CD14-positive monocyte (primary cell): ENCODE measurements around the gene MXD4. TPM values are rescaled to one million over a fixed set of nuclear protein-coding genes. Genes with fewer than 3 reads are reported as not detected.
A peak's percentile ranks its signal among the peaks of the same experiment; 100 is the strongest.

Source experiments
- DNase-seq, 3 donors: peaks; one replicate each; pipeline ENCODE4 v3.0.0-alpha.2; 2011 to 2022
- H2AFZ ChIP-seq: 2 replicates; pipeline ENCODE4 v1.6.0; 2012; ENCODE audit warnings: mild to moderate bottlenecking, low read depth, low read length, inconsistent platforms; ENCODE audit not compliant: insufficient read depth, poor library complexity, severe bottlenecking
- H3K27ac ChIP-seq, 2 donors: 1 replicate in 1 of 2; 2 replicates in 1 of 2; pipeline ENCODE4 v1.5.1; 2012 to 2013; ENCODE audit warnings: low read length in 2 of 2, control low read depth in 1 of 2, inconsistent platforms in 1 of 2, low read depth in 1 of 2, mild to moderate bottlenecking in 1 of 2
- H3K27me3 ChIP-seq, 2 donors: one replicate each; pipeline versions ENCODE4 v1.6.0 to v1.6.1; 2011 to 2013; ENCODE audit warnings: low read length in 2 of 2; ENCODE audit not compliant: control insufficient read depth in 2 of 2, insufficient read depth in 2 of 2
- H3K36me3 ChIP-seq, 2 donors: replicated peaks in 1 of 2; 1 replicate in 1 of 2; 2 replicates in 1 of 2; pipeline versions ENCODE4 v1.5.1 to v1.6.1; 2012 to 2013; ENCODE audit warnings: low read length in 2 of 2, control low read depth in 1 of 2, inconsistent platforms in 1 of 2, mild to moderate bottlenecking in 1 of 2; ENCODE audit not compliant: insufficient read depth in 2 of 2, control insufficient read depth in 1 of 2
- H3K4me1 ChIP-seq, 2 donors: 1 replicate in 1 of 2; 2 replicates in 1 of 2; pipeline versions ENCODE4 v1.5.1 to v1.6.1; 2012 to 2013; ENCODE audit warnings: low read length in 2 of 2, control low read depth in 1 of 2, inconsistent platforms in 1 of 2, mild to moderate bottlenecking in 1 of 2, moderate library complexity in 1 of 2; ENCODE audit not compliant: insufficient read depth in 2 of 2, control insufficient read depth in 1 of 2
- H3K4me2 ChIP-seq: replicated peaks from 2 replicates; pipeline ENCODE3; 2012; ENCODE audit warnings: low read length, moderate library complexity, mild to moderate bottlenecking; ENCODE audit not compliant: poor library complexity, severe bottlenecking; ENCODE audit errors: extremely low read depth
- H3K4me3 ChIP-seq, 3 experiments: fragments of 200-600 bp in 1 of 3; sonication (generic) in 1 of 3; replicated peaks in 1 of 3; 1 replicate in 2 of 3; 2 replicates in 1 of 3; pipeline ENCODE4 v1.5.1; 2011 to 2013; ENCODE audit warnings: low read length in 3 of 3, mild to moderate bottlenecking in 3 of 3, control low read depth in 2 of 3, low read depth in 2 of 3, inconsistent platforms in 1 of 3, moderate library complexity in 1 of 3
- H3K79me2 ChIP-seq: 2 replicates; pipeline ENCODE4 v1.6.0; 2012; ENCODE audit warnings: mild to moderate bottlenecking, control low read depth, inconsistent platforms, low read length, moderate library complexity; ENCODE audit not compliant: insufficient read depth
- H3K9ac ChIP-seq: 2 replicates; pipeline ENCODE4 v1.6.0; 2017; ENCODE audit warnings: low read length, mild to moderate bottlenecking; ENCODE audit not compliant: insufficient read depth, poor library complexity, severe bottlenecking
- H3K9me3 ChIP-seq, 2 donors: replicated peaks in 1 of 2; 1 replicate in 1 of 2; 2 replicates in 1 of 2; pipeline versions ENCODE4 v1.5.1 to v1.6.1; 2012 to 2013; ENCODE audit warnings: low read length in 2 of 2, control low read depth in 1 of 2; ENCODE audit not compliant: control insufficient read depth in 1 of 2, insufficient read depth in 1 of 2
- H4K20me1 ChIP-seq: 2 replicates; pipeline ENCODE4 v1.6.0; 2012; ENCODE audit warnings: mild to moderate bottlenecking, low read length, control low read depth, moderate library complexity; ENCODE audit not compliant: insufficient read depth
- H3K27ac Mint-ChIP-seq, 7 donors: one replicate each; pipeline ENCODE4 v1.8.0; 2020; ENCODE audit warnings: mild to moderate bottlenecking in 7 of 7, mixed read lengths in 7 of 7, moderate library complexity in 6 of 7, inconsistent platforms in 2 of 7
- H3K27me3 Mint-ChIP-seq, 3 donors: one replicate each; pipeline ENCODE4 v1.8.0; 2021 to 2022; ENCODE audit warnings: low read depth in 3 of 3, mild to moderate bottlenecking in 3 of 3, mixed read lengths in 3 of 3, moderate library complexity in 3 of 3, inconsistent platforms in 1 of 3
- H3K36me3 Mint-ChIP-seq, 2 donors: one replicate each; pipeline ENCODE4 v1.8.0; 2020; ENCODE audit warnings: mixed read lengths in 2 of 2, inconsistent platforms in 1 of 2, mild to moderate bottlenecking in 1 of 2
- H3K4me1 Mint-ChIP-seq: one replicate; pipeline ENCODE4 v1.8.0; 2020; ENCODE audit warnings: mild to moderate bottlenecking, mixed read lengths
- H3K4me3 Mint-ChIP-seq, 2 donors: one replicate each; pipeline ENCODE4 v1.8.0; 2020; ENCODE audit warnings: mild to moderate bottlenecking in 2 of 2, mixed read lengths in 2 of 2, moderate library complexity in 1 of 2
- H3K9me3 Mint-ChIP-seq, 7 donors: one replicate each; pipeline ENCODE4 v1.8.0; 2020 to 2022; ENCODE audit warnings: mixed read lengths in 7 of 7, mild to moderate bottlenecking in 6 of 7, moderate library complexity in 6 of 7, inconsistent platforms in 2 of 7
- WGBS: methylation state at CpG from one replicate; pipeline ENCODE4 v1.1.5; 2013; ENCODE audit warnings: missing lambda C conversion rate; ENCODE audit not compliant: insufficient coverage; 5-methylcytosine and 5-hydroxymethylcytosine counted together
- intact Hi-C, 2 donors: fragments of 100-400 bp; cut with micrococcal nuclease; formaldehyde crosslinking; loops; one replicate each; pipeline versions ENCODE4 v1.15.0 to v1.15.1; 2023
- polyA plus RNA-seq, 3 donors: library from polyadenylated mRNA; depleted of rRNA in 1 of 3; unstranded in 2 of 3; stranded (reverse) in 1 of 3; fragments of 300-500 nt in 2 of 3; fragments of >200 nt in 1 of 3; fragmentation: Illumina TruSeq in 2 of 3; gene quantifications; 1 replicate in 2 of 3; 2 replicates in 1 of 3; pipeline ENCODE4 v1.2.3, GENCODE V29; 2012 to 2021
- TF ChIP-seq, protein P1 (sequence below): fragments of 200-600 bp; IDR thresholded peaks from one replicate; pipeline ENCODE4 v1.8.0; 2022; ENCODE audit warnings: antibody characterized with exemption, mild to moderate bottlenecking

The MXD4 gene
- polyA plus RNA-seq, 3 donors, result 24.5 to 39.4 (median 35.9) TPM

DNA sequence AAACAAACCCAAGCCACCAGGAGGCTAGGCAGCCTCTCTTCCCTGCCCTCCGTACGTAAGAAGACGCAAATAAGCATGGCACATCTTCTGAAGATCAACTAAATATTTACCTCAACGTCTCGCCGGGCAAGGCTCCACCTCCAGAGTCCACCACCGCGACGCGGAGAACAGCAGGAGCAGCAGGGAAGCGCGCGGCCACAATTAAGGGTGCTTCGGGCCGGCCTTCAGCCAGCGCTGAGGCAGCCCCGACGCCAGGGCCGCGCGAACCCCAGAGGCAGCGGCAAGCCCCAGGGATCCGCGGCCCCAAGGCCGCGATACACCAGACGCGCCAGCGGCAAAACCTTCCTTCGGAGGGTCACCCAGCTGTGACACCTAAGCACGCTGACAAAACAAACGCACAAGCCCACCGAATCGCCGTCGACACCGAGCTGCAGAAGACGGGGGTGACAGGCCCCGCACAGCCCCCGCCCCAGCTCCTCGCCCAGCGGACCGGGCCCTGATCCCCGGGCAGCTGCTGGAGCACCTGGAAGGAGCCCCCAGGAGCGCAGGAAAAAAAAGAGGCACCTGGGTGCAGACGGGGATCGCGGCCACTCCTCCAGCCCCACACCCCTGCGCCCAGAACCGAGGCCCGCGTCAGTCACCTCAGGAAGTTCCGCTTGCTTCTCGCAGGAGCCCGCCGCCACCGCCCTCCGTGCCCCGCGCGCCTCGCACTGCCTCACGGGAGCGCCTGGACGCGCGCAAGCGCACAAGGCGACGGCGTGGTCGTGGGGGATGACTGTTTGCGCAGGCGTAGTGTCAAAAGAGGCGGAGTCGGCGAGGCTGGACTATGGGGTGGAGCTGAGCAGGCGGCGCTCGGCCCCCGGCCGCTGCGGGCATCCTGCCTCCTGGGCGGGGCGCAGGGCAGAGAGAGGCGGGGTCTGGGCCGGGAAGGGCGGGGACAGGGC lies 20.2 kb downstream of the MXD4 start, which contains the start of the genes HAUS3 and POLN:
Gene HAUS3 (minus strand): TSS at position 712 of the 944 bp plus-strand sequence. CDS start 1,175 bp downstream, outside the sequence.
Gene POLN (minus strand): TSS at position 712 of the 944 bp plus-strand sequence. CDS start 12,890 bp downstream, outside the sequence.
- Mint-ChIP-seq H3K4me1 (peaks cover 60% of the 10 kb centered on the region), H3K36me3 (peaks cover 8 to 19% of the 10 kb centered on the region in 2 donors), H3K27me3 (no peaks in the 10 kb centered on the region), H3K9me3 (no peaks in the 10 kb centered on the region), H3K27ac (peak within 1 kb of the TSS; percentile 86 to 94 (median 91)), H3K4me3 (peak within 1 kb of the TSS; percentile 88 to 95)
- peaks cover 0 to 6% of the 10 kb centered on the region in 2 donors for H3K36me3 ChIP-seq
- peaks cover 38% of the 10 kb centered on the region for H4K20me1 ChIP-seq
- H3K9me3 ChIP-seq, result no peaks in the 10 kb centered on the region
- WGBS, result under 1% methylated on average over 87 of the region's 88 CpGs
- peak; percentile 98 to 99 (median 98) for DNase-seq
- peak within 1 kb of the TSS; percentile 89 for H2AFZ ChIP-seq
- H3K4me1 ChIP-seq, result peaks cover 40 to 61% of the 10 kb centered on the region in 2 donors
- H3K79me2 ChIP-seq, result peaks cover 50% of the 10 kb centered on the region
- TF ChIP-seq, protein P1, sequence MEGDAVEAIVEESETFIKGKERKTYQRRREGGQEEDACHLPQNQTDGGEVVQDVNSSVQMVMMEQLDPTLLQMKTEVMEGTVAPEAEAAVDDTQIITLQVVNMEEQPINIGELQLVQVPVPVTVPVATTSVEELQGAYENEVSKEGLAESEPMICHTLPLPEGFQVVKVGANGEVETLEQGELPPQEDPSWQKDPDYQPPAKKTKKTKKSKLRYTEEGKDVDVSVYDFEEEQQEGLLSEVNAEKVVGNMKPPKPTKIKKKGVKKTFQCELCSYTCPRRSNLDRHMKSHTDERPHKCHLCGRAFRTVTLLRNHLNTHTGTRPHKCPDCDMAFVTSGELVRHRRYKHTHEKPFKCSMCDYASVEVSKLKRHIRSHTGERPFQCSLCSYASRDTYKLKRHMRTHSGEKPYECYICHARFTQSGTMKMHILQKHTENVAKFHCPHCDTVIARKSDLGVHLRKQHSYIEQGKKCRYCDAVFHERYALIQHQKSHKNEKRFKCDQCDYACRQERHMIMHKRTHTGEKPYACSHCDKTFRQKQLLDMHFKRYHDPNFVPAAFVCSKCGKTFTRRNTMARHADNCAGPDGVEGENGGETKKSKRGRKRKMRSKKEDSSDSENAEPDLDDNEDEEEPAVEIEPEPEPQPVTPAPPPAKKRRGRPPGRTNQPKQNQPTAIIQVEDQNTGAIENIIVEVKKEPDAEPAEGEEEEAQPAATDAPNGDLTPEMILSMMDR, result no peak
- H3K27ac ChIP-seq, result peak within 1 kb of the TSS; percentile 43 to 86
- no peaks in the 10 kb centered on the region for H3K27me3 ChIP-seq
- intact Hi-C loops, result loop anchor here (2.0 to 10.0 kb wide), 7 partner anchors 21 to 667 kb away; partner anchors contain the start of genes FAM193A (in 2 of the 2), RNF4 (in 2 of the 2), MXD4 (in 1 of the 2) and TNIP2 (in 1 of the 2)
- peak within 1 kb of the TSS; percentile 61 to 93 (median 86) for H3K4me3 ChIP-seq
- peak within 1 kb of the TSS; percentile 88 for H3K9ac ChIP-seq
- peak within 1 kb of the TSS; percentile 76 for H3K4me2 ChIP-seq

DNA sequence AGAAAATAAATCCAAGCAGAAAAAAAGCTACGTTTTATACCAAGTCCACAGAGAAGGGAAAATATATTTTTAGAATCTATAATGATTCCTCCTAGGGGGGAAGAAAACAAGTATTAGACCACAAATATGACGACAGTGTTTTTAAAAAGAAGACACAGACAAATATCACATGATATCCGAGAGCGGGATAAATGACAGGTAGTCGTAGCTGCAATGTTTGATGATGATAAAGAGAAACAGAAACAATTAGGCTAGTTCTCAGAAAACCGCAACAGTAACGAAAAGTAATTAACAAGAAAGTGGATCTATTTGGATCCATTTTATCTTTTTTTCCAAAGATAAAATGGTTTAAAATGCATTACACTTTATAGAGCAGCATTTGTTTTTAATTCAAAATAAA lies 20.9 kb downstream of the MXD4 start:
- WGBS, result no CpG with 5 or more reads among the region's 7 CpGs
- Mint-ChIP-seq H3K27me3 (no peaks in the 10 kb centered on the region), H3K4me1 (peaks cover 60% of the 10 kb centered on the region), H3K9me3 (no peaks in the 10 kb centered on the region), H3K36me3 (peaks cover 11 to 25% of the 10 kb centered on the region in 2 donors), H3K27ac (peak overlapping the region; percentile 86 to 94 (median 91)), H3K4me3 (peak overlapping the region; percentile 88 to 95)
- peak overlapping the region; percentile 61 to 93 (median 86) for H3K4me3 ChIP-seq
- intact Hi-C loops, result loop anchor here (5.0 to 10.0 kb wide), 6 partner anchors 181 to 666 kb away; partner anchors contain the start of genes FAM193A (in 2 of the 2), RNF4 (in 2 of the 2) and TNIP2 (in 1 of the 2)
- H3K9me3 ChIP-seq, result no peaks in the 10 kb centered on the region
- H3K36me3 ChIP-seq, result peaks cover 2 to 11% of the 10 kb centered on the region in 2 donors
- H3K4me2 ChIP-seq, result peak overlapping the region; percentile 76
- H3K9ac ChIP-seq, result peak overlapping the region; percentile 88
- H4K20me1 ChIP-seq, result peaks cover 38% of the 10 kb centered on the region
- peaks cover 55% of the 10 kb centered on the region for H3K79me2 ChIP-seq
- no peaks in the 10 kb centered on the region for H3K27me3 ChIP-seq
- H2AFZ ChIP-seq, result peak overlapping the region; percentile 89
- DNase-seq, result no peak
- peak overlapping the region; percentile 43 to 86 for H3K27ac ChIP-seq
- H3K4me1 ChIP-seq, result peaks cover 40 to 61% of the 10 kb centered on the region in 2 donors
- TF ChIP-seq, protein P1, result no peak
